ENCODE measurements around the gene P2RY13.
A peak's percentile ranks its signal among the peaks of the same experiment; 100 is the strongest.

Gene P2RY13

GRCh38 chr3:151330899-151331298, 1.6 kb upstream of the P2RY13 start:
- H3K4me1 Mint-ChIP-seq, result peaks cover 7% of the 10 kb centered on the region
- H3K36me3 Mint-ChIP-seq, result no peaks in the 10 kb centered on the region
- H3K27me3 Mint-ChIP-seq, result peaks cover 11% of the 10 kb centered on the region
- H3K4me3 Mint-ChIP-seq, result no peak overlapping the region
- no peaks in the 10 kb centered on the region for H3K9me3 Mint-ChIP-seq
- no peak overlapping the region for H3K27ac Mint-ChIP-seq

GRCh38 chr3:151330379-151330778, 1.0 kb upstream of the P2RY13 start:
- no peaks in the 10 kb centered on the region for H3K9me3 Mint-ChIP-seq
- H3K36me3 Mint-ChIP-seq, result no peaks in the 10 kb centered on the region
- H3K27me3 Mint-ChIP-seq, result peaks cover 11% of the 10 kb centered on the region
- H3K4me3 Mint-ChIP-seq, result no peak overlapping the region
- peaks cover 7% of the 10 kb centered on the region for H3K4me1 Mint-ChIP-seq
- no peak overlapping the region for H3K27ac Mint-ChIP-seq

GRCh38 chr3:151328298-151328995, 902 bp downstream of the P2RY13 start:
- Mint-ChIP-seq H3K27ac (no peak overlapping the region), H3K4me3 (peak overlapping the region; percentile 3)

GRCh38 chr3:151327571-151328198, 1.7 kb downstream of the P2RY13 start:
- no peaks in the 10 kb centered on the region for H3K9me3 Mint-ChIP-seq
- no peak overlapping the region for H3K4me3 Mint-ChIP-seq
- H3K4me1 Mint-ChIP-seq, result peaks cover 7% of the 10 kb centered on the region
- H3K36me3 Mint-ChIP-seq, result no peaks in the 10 kb centered on the region
- peaks cover 14% of the 10 kb centered on the region for H3K27me3 Mint-ChIP-seq
- H3K27ac Mint-ChIP-seq, result no peak overlapping the region

More at GRCh38 chr3:151328298-151328995, 902 bp downstream of the P2RY13 start:
- Mint-ChIP-seq H3K9me3 (no peaks in the 10 kb centered on the region), H3K36me3 (no peaks in the 10 kb centered on the region), H3K4me1 (peaks cover 7% of the 10 kb centered on the region), H3K27me3 (peaks cover 14% of the 10 kb centered on the region)

- Mint-ChIP-seq H3K36me3 (no peaks in the 10 kb centered on the region), H3K27ac (no peak overlapping the region), H3K27me3 (peaks cover 3% of the 10 kb centered on the region), H3K9me3 (no peaks in the 10 kb centered on the region), H3K4me1 (no peaks in the 10 kb centered on the region), H3K4me3 (no peak overlapping the region)
These were observed 6.8 kb downstream of the P2RY13 start for GRCh38 chr3:151322511-151322910.

- Mint-ChIP-seq H3K4me1 (no peaks in the 10 kb centered on the region), H3K9me3 (no peaks in the 10 kb centered on the region), H3K27ac (no peak overlapping the region), H3K27me3 (peaks cover 3% of the 10 kb centered on the region), H3K36me3 (no peaks in the 10 kb centered on the region), H3K4me3 (no peak overlapping the region)
These were observed 7.8 kb downstream of the P2RY13 start for GRCh38 chr3:151321526-151321925.

- Mint-ChIP-seq H3K4me1 (no peaks in the 10 kb centered on the region), H3K27me3 (peaks cover 3% of the 10 kb centered on the region), H3K4me3 (no peak overlapping the region), H3K27ac (no peak overlapping the region), H3K36me3 (no peaks in the 10 kb centered on the region), H3K9me3 (no peaks in the 10 kb centered on the region)
These were observed 9.2 kb downstream of the P2RY13 start for GRCh38 chr3:151320131-151320530.

- Mint-ChIP-seq H3K27ac (no peak overlapping the region), H3K36me3 (no peaks in the 10 kb centered on the region), H3K4me1 (no peaks in the 10 kb centered on the region)
These were observed 9.7 kb downstream of the P2RY13 start for GRCh38 chr3:151319628-151320027.

GRCh38 chr3:151318991-151319390, 10.4 kb downstream of the P2RY13 start:
- Mint-ChIP-seq H3K9me3 (no peaks in the 10 kb centered on the region), H3K27ac (no peak overlapping the region), H3K27me3 (peaks cover 3% of the 10 kb centered on the region), H3K4me3 (no peak overlapping the region), H3K36me3 (no peaks in the 10 kb centered on the region), H3K4me1 (no peaks in the 10 kb centered on the region)

More at GRCh38 chr3:151319628-151320027, 9.7 kb downstream of the P2RY13 start:
- H3K9me3 Mint-ChIP-seq, result no peaks in the 10 kb centered on the region
- H3K27me3 Mint-ChIP-seq, result peaks cover 3% of the 10 kb centered on the region
- H3K4me3 Mint-ChIP-seq, result no peak overlapping the region

GRCh38 chr3:151318313-151318712, 11.0 kb downstream of the P2RY13 start:
- Mint-ChIP-seq H3K27me3 (no peaks in the 10 kb centered on the region), H3K27ac (no peak overlapping the region), H3K4me3 (no peak overlapping the region), H3K4me1 (no peaks in the 10 kb centered on the region), H3K9me3 (no peaks in the 10 kb centered on the region), H3K36me3 (no peaks in the 10 kb centered on the region)

- no peak within 1 kb of the TSS for H3K4me3 Mint-ChIP-seq
- H3K27ac Mint-ChIP-seq, result no peak within 1 kb of the TSS
These were observed 12.9 kb downstream of the P2RY13 start, which contains the start of gene GPR87 for GRCh38 chr3:151316267-151316991. TSS of gene GPR87 (minus strand) at chr3:151316820. CDS start at chr3:151300100, 16,720 bp downstream.

GRCh38 chr3:151315846-151316245, 13.5 kb downstream of the P2RY13 start:
- H3K27ac Mint-ChIP-seq, result no peak overlapping the region
- H3K4me3 Mint-ChIP-seq, result no peak overlapping the region

More at GRCh38 chr3:151316267-151316991, 12.9 kb downstream of the P2RY13 start, which contains the start of gene GPR87:
- Mint-ChIP-seq H3K36me3 (no peaks in the 10 kb centered on the region), H3K9me3 (no peaks in the 10 kb centered on the region), H3K27me3 (no peaks in the 10 kb centered on the region), H3K4me1 (no peaks in the 10 kb centered on the region)

GRCh38 chr3:151315136-151315535, 14.2 kb downstream of the P2RY13 start:
- H3K27me3 Mint-ChIP-seq, result no peaks in the 10 kb centered on the region
- no peak overlapping the region for H3K27ac Mint-ChIP-seq
- H3K9me3 Mint-ChIP-seq, result no peaks in the 10 kb centered on the region
- H3K4me3 Mint-ChIP-seq, result no peak overlapping the region
- no peaks in the 10 kb centered on the region for H3K36me3 Mint-ChIP-seq
- H3K4me1 Mint-ChIP-seq, result no peaks in the 10 kb centered on the region

More at GRCh38 chr3:151315846-151316245, 13.5 kb downstream of the P2RY13 start:
- Mint-ChIP-seq H3K27me3 (no peaks in the 10 kb centered on the region), H3K9me3 (no peaks in the 10 kb centered on the region), H3K36me3 (no peaks in the 10 kb centered on the region), H3K4me1 (no peaks in the 10 kb centered on the region)

GRCh38 chr3:151314593-151314992, 14.8 kb downstream of the P2RY13 start:
- H3K27me3 Mint-ChIP-seq, result no peaks in the 10 kb centered on the region
- no peaks in the 10 kb centered on the region for H3K4me1 Mint-ChIP-seq
- no peak overlapping the region for H3K4me3 Mint-ChIP-seq
- no peaks in the 10 kb centered on the region for H3K9me3 Mint-ChIP-seq
- H3K36me3 Mint-ChIP-seq, result no peaks in the 10 kb centered on the region
- H3K27ac Mint-ChIP-seq, result no peak overlapping the region

- H3K27me3 Mint-ChIP-seq, result no peaks in the 10 kb centered on the region
- no peaks in the 10 kb centered on the region for H3K36me3 Mint-ChIP-seq
- H3K9me3 Mint-ChIP-seq, result no peaks in the 10 kb centered on the region
- H3K27ac Mint-ChIP-seq, result no peak overlapping the region
- H3K4me3 Mint-ChIP-seq, result no peak overlapping the region
- no peaks in the 10 kb centered on the region for H3K4me1 Mint-ChIP-seq
These were observed 15.2 kb downstream of the P2RY13 start for GRCh38 chr3:151314137-151314536.

GRCh38 chr3:151312972-151313371, 16.4 kb downstream of the P2RY13 start:
- H3K4me1 Mint-ChIP-seq, result peaks cover 1% of the 10 kb centered on the region
- no peak overlapping the region for H3K4me3 Mint-ChIP-seq
- no peak overlapping the region for H3K27ac Mint-ChIP-seq
- no peaks in the 10 kb centered on the region for H3K27me3 Mint-ChIP-seq
- H3K9me3 Mint-ChIP-seq, result no peaks in the 10 kb centered on the region
- no peaks in the 10 kb centered on the region for H3K36me3 Mint-ChIP-seq
